ENCODE data around the gene JUP.

The JUP gene

DNA sequence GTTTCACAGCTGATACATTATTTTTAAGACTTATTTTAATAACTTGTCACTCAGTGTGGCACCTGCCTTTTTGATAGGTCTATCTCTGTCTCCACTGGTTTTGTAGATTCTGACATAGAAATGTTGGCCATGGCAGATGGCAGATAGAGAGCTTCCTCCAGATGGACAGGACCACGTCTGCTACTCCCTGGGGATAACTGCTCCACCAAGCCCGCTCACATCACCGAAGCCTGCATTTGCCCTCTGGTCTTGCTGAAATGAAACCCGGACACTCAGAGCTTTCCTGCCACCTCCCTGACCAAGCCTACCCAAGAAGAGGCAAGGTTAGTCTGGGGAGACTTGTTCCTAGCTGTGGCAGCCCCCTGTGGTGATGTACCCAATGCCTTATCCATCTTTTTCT is 35.6 kb downstream of the JUP start:
- no peak for DNase-seq

DNA sequence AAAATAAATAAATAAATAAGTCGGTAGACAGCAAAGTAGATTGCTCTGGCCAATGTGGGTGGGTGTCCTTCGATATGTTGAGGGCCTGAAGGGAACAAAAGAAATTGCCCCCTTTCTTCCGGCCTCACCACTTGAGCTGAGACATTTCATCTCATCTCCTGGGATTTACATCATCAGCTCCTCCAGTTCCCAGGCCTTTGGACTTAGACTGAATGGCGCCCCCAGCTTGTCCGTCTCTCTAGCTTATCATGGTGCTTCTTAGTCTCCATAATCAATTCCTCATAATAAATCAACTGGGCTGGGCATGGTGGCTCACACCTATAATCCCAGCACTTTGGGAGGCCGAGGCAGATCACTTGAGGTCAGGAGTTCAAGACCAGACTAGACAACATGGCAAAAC is 38.2 kb downstream of the JUP start:
- DNase-seq: no peak

DNA sequence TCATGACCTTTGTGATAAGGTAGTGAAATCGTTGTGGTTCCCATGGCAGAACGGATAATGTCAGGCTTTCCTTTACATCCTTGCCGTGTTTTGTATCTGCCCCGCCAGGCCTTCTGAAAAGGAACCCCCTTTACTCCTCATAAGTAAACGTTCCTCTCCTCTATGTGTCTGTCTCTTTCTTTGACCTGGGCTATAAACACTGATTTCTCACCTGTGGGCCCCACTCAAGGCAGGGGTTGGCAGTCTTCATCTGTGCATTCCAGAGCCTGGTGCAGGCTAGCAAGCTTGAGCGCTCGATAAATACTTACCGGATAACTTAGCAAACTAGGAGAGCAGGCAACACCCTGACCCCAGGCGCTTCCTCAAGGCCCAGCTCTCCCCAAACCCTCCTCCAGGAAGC is 44.8 kb downstream of the JUP start:
- no peak for DNase-seq

DNA sequence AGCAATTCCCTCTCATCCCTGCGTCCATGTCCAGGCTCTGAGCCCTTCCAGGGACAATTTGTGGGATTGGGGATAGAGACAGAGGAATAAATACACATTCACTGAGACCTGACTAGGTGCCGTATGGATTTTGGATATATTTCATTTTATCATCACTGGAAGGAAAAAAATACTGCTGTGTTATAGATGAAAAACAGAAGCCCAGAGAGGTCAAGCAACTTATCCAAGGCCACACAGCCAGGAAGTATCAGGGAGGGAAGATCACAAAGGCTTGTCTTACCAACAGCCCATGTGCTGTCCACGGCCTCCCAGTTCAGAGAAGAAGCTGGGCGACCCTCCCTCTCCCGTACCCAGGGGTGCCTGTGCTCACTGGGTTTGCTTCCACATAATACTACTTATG is 46.0 kb downstream of the JUP start:
- no peak for DNase-seq

DNA sequence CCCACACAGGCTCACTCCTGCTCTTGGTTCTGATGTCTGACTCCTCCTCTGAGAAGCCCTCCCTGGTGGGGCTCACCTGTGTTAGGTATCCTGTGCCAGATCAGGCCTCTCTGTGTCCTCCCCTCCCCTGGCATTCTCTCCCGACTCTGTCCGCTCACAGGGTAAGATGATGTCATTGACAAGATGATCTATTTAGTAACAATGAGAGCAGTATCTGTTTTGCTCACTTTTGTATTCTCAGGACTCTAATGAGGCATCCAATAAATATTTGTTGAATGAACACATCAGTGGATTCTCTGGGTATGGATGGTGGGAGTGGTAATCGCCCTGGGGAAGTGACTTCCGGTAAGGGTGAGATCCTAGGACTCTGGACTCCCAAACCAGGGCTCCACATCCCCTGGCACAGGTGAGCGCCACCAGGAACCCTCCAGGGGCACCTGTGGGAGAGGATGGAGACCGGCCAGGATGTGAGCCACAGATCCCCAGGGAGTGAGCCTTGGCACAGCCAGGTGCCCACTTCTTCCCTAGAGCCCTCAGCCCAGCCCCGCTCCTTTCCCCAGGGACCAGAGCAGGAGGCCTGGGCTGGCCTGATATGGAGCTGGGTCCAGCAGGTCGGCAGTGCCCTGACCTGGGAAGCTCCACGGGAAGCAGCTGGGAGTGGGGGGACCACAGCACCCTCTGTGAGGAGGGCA is 46.7 kb downstream of the JUP start:
- DNase-seq: peak; percentile 74

DNA sequence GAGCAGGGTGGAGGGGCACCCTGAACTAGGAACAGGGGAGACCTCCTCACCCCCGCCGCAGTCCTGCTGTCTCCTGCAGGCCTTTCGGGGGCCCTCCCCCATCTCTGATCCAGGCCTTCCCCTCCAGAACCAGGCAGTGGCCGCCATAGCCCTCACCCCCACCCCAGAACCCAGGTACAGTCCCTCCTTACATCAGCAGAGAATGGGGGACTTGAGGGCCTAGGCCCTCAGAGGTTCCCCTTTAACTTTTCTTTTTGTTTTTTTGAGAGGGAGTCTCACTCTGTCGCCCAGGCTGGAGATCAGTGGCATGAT is 47.8 kb downstream of the JUP start:
- DNase-seq: no peak

DNA sequence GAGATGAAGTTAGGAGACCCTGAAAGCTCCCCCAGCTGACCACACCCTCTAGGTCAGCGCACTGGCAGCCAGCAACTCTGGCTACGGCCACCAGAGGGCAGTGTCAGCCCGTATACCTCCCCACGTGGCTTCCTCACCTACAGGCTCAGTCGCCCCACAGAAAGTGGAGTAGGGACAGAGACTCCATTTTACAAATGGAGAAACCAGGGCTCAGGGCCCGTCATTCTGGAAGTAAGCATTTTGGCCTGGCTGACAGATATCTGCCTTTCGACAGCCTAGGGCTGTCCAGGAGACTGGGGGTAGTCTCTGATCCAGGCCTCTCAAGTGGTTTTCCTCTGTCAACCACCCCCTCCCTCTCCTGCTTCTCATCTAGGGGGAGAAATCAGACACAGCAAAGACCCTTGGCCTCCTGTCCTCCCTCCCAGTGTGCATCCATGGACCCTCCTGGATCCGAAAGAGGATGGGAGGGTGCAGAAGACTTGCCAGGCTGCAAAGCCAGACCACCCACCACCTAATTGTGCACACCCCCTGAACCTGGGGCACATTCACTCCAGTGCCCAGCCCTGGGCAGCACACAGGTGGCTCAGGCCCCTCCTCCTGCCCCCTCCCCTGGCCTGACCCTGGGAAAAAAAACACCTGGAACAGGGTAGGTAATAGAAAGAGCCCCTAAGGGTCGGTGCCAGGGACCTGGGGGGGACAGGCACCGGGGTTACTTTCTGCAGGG is 48.3 kb downstream of the JUP start:
- DNase-seq: peak; percentile 77

DNA sequence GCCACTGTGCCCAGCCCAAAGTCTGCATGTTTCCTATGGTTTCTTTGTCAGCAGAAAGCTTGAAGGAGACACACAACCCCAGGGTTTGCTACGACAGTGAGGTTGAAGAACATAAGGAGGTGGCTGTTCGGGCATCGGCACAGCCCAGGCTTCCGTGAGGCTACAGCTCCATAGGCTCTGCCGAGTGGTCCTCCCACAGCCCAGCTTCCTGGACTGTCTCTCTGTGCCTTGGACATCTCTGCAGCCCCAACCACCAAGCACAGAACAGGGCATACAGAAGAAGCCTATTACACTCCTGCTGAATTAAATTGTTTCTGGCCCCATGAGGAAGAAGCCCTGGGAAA is 48.9 kb downstream of the JUP start:
- DNase-seq: no peak

DNA sequence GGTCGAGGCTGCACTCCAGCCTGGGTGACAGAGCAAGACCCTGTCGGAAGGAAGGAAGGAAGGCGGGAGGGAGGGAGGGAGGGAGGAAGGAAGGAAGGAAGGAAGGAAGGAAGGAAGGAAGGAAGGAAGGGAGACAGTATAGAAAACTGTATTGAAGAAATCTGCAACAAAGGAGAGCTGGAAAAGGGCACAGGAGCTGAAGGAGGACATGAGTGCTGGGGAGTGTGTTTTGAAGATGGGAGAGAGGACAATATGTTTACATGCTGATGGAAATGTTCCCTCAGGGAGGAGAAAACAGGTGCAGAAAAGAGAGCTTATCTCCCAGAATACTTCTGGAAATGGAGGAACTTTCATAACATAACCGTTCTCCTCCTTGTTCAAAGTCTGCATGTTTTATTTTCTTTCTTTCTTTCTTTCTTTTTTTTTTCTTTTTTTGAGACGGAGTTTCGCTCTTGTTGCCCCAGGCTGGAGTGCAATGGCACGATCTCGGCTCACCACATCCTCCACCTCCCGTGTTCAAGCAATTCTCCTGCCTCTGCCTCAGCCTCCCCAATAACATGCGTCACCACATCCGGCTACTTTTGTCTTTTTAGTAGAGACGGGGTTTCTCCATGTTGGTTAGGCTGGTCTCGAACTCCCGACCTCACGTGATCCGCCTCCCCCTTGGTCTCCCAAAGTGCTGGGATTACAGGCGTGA is 49.4 kb downstream of the JUP start:
- no peak for DNase-seq

DNA sequence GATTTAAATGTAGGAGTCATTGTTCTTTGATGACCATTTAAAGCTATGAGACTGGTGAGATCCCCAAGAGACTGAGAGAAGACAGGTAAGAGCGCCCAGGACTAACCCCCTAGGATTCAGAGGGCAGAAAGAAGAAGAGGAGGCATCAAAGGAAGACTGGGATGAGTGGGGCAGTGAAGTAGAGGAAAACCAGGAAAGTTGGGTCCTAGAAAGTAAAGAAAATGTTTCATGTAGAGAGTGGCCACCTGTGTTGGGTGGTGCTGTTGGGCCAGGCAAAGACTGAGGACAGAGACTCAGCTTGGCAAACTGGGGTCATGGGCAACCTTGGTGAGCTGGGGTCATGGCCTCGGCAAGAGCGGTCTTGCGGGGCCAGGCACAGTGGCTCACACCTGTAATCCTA is 50.8 kb downstream of the JUP start:
- DNase-seq: no peak

DNA sequence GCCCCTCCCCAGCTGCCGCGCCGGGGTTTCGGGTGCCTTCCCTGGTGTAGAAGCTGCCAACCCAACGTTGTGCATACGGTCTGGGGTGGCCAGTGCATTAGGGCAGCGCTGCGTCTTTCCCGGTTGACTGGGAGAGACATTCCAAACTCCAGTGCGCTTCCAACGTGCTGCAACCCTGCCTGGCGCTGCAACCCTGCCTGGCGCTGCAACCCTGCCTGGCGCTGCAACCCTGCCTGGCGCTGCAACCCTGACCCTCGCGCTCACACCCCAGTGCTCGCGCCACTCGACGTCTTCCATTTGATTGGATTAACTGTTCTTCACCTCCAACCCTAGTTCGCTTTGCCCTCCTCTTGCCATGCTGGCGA is 51.6 kb downstream of the JUP start:
- DNase-seq: no peak

DNA sequence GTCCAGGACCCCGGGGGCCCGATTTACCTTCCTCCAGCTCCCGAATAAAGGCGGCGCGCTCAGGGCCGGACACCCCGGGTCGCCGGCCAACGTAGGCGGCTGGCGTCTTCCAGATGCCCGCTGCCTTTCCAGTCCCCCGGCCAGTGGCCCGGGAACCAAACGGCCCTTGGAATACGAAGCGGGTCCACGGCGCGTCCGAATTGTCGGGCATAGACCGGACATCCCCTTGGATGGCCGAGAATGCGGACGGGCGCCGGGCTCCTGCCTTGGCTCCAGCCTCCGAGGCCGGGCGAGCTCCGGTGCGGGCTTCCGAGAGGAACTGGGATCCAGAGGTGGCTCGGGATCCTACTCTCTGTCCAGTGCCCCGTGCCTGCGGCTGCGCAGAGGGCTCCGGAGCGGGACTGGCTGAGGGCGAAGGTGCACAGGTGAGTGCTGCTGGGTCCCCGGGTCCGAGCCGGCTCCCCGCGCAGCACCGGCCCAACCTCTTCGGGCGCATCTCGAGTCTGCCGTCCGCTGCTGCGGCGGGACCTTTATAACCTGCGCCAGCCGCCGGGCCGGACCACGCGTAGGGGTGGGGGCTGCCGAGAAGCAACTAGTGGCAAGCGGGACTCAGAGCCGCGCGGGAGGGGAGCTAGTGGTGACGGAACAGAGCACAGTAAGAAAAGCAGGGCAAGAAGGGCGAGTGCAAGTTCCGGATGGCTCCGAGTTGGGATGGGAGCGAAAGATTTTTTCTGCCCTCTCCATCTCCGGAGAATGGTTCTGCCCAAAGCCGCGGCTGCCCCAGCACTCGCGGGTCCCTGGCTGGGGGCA is 52.2 kb downstream of the JUP start, which contains the start of gene HAP1:
Gene HAP1, minus strand, starts transcription at position 505 of the 810 bp plus-strand sequence. Its CDS starts 9 bp downstream, at position 496.
- DNase-seq: no peak

DNA sequence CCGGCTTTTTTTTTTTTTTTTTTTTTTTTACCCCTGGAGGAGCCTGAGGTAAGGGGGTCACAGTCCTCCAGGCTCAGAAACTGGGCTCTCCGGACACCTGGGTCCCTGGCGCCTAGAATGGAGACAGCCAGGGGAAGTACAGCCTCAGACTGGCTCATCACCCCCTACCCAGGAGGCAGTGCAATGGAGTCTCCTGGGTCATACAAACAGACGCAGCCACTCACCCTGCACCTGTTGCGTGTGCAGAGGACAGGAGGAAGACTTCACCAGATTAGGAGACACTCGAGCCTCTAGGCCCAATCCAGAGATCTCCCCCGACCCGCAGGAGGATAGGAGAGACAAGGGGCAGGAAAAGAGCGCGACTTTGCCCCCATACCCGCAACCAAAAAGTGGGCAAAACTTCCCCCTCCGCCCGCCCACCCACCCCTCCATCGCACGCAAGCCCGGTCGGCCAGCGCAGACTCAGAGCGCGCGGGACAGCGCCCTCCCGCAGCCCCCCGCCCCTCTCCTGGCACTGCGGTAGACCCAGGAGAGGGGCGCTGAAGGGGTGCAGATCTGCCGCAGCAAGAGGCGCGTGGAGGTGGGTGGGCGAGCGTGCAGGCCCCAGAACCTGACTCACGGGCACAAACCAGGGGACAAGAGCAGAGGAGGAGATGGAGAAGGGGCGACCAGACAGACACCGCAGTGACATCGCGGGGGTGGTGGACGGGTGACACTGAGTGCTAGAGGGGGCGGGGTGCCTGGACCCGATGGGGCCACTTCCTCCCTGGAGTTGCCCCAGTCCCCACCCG is 53.0 kb downstream of the JUP start:
- DNase-seq: no peak

DNA sequence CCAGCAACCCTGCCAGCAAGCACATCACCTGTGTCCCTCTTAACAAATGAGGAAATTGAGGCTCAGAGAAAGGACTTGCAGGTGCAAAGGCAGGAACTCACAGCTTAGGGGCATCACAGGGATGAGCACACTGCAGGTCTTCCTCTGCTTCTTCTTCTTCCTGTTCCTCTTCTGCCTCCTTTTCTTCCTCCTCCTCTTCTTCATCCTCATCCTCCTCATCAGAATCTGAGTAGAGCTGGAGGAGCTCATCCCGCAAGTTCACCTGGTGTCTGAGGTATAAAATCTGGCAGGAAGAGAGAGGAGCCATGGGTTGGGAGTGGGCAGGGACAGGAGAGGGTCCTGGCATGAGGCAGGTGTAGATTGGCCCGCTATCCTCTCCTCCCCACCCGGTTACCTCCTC is 54.7 kb downstream of the JUP start:
- DNase-seq: no peak

DNA sequence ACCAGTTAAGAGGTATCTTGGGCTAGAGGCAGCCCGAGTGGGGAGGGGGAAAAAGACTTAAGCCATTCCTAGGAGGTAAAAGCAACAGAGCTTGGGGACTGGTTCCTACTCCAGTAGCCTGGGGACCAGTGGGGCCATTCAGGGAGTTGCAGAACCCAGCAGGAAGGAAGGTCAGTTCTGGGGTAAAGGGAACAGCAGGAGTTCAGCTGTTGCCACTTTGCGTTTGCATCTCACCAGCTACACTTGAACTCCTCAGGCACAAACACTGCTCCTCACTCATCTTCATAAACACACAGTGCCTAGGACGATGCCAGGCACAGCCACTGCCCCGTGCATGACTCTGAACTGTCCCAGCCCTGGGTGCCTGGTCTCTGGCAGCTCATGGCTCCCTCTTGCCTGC is 56.0 kb downstream of the JUP start:
- no peak for DNase-seq

DNA sequence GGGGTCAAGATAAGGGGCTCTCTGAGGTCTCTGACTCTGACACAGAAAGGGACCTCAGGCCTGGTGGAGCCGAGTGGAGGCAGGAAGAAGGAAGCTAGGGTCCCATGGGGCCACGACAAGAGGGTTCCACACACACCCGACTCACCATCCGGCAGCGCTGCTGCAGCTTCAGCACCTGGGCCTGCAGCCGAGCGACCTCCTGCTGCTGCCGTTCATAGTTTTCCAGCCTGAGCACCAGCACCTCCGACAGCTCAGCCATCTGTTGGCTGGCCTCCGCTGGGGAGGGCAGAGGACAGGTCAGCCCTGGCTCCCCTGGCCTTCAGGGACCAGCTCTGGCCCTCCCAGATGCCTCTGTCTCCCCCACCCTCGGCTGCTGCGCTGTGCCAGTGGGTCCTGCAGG is 58.5 kb downstream of the JUP start:
- DNase-seq: no peak

DNA sequence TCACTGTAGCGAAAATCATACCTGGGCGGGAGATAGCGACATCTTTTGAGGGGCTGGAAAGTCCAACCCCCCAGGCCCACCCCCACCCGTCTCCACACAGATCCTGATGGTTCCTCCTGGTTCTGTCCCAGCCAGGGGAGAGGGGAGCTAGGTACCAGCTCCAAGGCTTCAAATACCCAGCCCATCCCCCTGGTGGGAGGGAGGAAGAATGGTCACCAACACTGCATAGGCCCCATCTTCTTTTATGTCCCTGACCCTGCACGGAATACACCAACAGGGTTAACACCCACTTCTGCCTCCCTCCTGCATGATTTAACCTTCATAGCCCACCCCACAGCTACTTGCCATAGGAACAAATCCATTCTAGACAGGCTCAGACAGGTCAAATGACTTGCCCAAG is 61.4 kb downstream of the JUP start:
- DNase-seq: no peak

DNA sequence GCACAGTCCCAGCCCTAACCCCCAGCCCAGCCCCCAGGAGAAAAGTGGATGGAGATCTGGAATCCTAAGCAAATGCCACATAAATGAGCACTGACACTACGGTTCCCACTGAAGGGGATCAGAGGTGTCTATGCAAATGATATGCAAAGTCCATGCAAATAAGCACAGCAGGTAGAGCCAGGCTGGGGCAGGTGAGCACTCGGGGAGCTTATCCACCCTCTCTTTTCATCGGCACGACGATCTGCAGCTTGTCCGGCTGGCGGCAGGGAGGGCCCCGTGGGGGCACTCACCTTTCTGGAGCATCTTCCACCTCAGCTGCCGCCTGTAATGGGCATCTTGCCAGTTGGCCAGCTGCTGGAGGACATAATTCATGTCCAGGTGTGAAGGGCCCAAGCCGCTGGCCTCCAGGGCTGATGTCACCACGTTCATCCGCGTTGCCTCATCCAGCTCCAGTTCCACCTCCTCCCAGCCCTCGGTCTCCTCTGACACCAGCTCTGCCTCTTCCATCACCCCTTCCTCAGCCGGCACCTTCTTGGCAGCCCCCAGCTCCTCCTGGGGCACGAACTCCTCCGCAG is 61.9 kb downstream of the JUP start:
- DNase-seq: peak; percentile 44

DNA sequence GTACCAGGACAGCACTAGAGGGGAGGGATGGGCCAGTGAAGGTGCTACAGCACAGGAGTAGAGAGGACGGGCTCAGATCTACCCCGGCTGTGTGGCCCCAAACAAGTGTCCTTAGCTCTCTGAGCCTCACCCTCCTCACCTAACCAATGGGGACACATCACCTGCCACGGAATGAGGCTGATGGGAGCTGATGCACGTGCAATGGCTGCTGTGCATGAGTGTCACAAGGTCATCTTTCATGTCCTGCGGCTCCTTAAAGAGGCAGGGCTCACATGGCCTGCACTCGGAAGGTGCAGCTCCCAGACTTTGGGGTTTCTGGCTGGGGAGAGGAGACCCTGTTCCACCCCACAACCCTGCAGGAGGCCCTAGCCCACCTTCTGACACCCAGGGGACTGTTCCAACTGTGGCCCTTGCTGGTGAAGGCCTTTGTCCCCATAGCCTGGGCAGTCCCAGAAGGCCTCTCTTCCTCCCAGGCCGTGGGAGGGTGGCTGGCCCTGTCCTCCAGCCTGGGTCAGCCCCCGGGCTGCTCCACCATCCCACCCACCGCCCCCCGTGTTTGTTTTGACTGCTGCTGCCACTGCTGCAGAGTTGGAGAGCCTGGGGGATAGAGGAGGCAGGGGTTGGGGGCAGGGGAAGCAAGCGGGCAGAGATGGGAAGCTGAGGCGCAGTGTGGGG is 62.6 kb downstream of the JUP start:
- DNase-seq: no peak

DNA sequence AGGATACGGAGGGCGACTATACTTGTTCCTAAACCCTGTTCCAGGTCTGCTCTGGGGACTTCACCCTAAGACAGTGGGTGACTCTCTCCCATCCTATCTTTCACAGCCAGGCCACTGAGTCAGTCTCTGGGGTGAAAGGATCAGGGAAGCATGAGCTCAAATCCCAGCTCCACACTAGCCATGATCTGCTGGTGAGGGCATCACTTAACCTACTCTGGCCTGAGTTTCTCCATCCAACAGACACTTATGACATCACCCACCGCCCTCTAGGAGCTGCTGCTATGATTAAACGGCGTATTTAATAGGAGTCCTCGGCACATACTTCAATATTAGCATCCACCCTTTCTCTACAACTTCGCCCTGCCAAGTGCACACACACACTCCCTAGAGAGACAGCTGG is 64.3 kb downstream of the JUP start:
- no peak for DNase-seq

DNA sequence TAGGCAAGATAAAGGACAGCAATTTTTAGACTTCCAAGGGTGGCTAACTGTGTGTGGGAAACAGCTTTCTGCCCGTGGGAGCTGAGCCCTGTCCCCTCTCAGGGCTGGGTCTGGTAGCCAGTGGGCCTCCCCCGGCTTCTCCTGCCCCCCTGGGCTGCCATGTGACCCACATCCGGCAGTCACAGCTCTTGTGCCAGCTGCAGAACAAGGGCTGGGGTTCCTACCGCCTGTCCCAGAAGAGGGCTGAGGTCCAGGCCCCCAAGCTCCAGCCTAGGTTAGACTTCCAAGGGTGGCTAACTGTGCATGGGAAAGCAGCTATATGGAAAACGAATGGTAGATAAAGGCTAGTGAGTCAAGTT is 68.2 kb downstream of the JUP start:
- DNase-seq: no peak
